Measurements from ENCODE around the gene SUPT4H1.
A peak's percentile ranks its signal among the peaks of the same experiment; 100 is the strongest.
"Not testable (repeated sequence)": the region's sequence is repeated elsewhere in the genome, so short reads cannot be mapped to it uniquely, and the experiment has no call there.

Gene SUPT4H1

DNA sequence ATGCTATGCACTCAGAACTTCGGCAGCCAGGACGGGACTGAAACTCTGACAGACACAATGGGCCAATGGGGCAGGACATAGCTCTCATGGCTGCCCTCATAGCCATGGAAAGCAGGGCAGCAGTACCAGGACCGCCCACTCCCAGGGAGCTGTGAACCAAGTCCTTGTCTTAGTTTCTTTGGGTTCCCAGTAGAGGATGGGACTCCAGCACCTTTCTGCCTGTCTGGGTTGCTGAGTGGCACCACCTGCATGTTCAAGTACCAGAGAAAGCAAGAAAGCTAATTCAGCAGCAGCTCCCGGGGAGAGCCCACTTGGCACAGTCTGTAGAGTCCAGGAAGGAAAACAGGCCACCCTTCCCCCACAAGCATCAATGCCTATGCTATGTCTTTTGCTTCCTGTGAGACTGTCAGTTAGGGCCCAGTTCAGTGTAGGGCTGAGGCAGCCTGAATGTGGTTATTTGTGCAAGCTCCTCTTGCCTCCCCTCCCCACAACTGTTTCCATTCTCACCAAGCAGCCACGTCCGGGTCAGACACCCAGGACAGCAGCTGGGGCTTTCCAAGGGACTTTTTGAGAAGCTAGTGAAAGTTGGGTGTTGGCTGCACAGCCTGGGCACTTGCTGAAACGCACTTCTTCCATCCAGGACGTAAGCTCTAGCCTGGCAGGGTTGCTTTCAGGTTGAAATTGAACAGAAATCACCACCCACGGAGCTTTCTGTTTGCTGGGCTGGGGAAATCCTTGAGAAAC is 7.8 kb downstream of the SUPT4H1 start:
- no peak for TF ChIP-seq CTCF (IDR thresholded peaks at IDR 0.05; ENCODE audit: borderline replicate concordance, insufficient read depth, low read depth, low read length)
- H3K4me3 ChIP-seq (ENCODE audit: low read depth, low read length): peak overlapping the region; percentile 41

GRCh38 chr17:58343131-58343530 is 8.9 kb downstream of the SUPT4H1 start:
- no peak for TF ChIP-seq CTCF (IDR thresholded peaks at IDR 0.05; ENCODE audit: borderline replicate concordance, insufficient read depth, low read depth, low read length)
- H3K4me3 ChIP-seq (ENCODE audit: low read depth, low read length): peak overlapping the region; percentile 8

DNA sequence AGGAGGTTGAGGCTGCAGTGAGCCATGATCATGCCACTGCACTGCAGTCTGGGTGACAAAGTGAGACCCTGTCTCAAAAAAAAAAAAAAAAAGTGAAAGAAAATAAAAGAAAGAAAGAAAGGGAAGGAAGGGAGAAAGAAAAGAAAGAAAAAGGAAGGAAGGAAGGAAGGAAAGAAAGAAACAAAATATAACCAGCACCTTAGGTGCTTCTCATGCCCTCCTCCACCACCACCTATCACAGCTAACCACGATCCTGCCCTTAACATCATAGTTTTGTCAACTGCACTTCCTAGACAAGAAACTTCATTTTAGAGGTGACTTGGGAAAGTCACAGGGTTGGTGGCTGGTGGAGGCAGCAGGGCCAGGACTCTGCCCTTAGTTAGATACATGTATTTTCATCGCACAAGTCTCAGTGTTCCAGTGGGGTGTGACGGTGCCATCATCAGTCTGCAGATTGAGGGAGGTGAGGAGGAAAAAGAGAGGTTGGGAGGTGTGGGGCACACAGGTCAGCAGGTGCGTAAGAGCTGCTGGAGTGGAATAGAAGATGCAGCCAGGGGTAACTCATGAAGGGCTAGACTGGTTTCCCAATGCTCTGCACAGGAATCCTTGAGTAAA is 10.0 kb downstream of the SUPT4H1 start:
- TF ChIP-seq CTCF (IDR thresholded peaks at IDR 0.05; ENCODE audit: borderline replicate concordance, insufficient read depth, low read depth, low read length): no peak
- H3K4me3 ChIP-seq (ENCODE audit: low read depth, low read length): peak overlapping the region; percentile 0

- not testable (repeated sequence) for H3K4me3 ChIP-seq (ENCODE audit: low read depth, low read length)
These were observed 10.7 kb downstream of the SUPT4H1 start for GRCh38 chr17:58341136-58341860.

- no peak for TF ChIP-seq CTCF (IDR thresholded peaks at IDR 0.05; ENCODE audit: borderline replicate concordance, insufficient read depth, low read depth, low read length)
- peak overlapping the region; percentile 72 for H3K4me3 ChIP-seq (ENCODE audit: low read depth, low read length)
These were observed 11.6 kb downstream of the SUPT4H1 start for GRCh38 chr17:58340405-58340876.

DNA sequence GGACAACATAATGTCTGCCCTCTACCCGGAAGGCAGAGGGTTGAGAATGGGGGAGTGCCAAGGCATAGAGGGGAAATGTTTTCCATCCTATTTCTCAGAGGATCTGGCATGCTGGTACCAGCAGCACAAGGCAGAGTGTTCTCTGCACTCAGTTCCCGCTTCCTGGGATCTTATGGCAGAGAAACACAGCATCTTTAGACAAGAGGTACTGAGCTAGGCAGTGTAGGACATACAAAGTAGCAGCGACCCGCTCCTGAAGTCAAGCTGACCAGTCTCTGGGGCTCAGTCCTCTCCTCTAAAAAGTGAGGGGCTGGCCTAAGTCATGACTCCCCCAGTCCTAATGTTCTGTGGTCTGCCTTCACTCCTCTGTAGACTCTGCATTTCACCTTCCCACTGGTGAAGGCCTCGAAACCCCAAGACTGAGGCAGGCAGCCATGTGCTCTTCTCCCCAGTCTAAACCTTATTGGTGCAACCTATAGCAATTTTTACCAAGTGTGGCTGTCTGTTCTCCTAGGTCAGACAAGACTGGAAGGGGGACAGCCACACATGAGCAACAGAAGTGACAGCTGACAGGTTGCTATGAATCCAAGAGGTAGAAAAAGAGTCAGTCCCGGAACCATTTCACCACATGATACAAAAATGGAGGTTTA is 12.1 kb downstream of the SUPT4H1 start:
- peak overlapping the region; percentile 72 for H3K4me3 ChIP-seq (ENCODE audit: low read depth, low read length)
- no peak for TF ChIP-seq CTCF (IDR thresholded peaks at IDR 0.05; ENCODE audit: borderline replicate concordance, insufficient read depth, low read depth, low read length)
